ENCODE data around the gene PMF1. TPM values are rescaled to one million over a fixed set of nuclear protein-coding genes. Genes with fewer than 3 reads are reported as not detected.

The PMF1 gene
- polyA plus RNA-seq, 10 donors, result 33.6 to 46.0 (median 41.2) TPM

DNA sequence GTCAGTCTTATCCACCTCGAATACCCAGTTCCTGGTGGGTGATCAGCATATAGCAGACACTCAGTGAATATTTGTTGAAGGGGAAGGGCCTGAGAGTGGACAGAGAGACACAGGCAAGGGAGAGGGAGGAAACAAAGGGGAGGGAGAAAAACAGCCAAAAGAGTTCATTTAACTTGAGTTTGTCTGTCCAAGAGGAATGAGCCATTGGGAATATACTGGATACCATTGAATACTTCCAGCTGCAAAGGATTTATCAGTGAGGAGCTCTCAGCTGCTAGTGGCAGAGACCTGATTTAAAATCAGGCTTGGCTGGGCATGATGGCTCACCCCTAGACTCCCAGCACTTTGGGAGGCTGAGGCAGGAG is 17.6 kb downstream of the PMF1 start:
- peak; percentile 51 to 81 (median 55) for DNase-seq

- DNase-seq, result no peak
Measured at GRCh38 chr1:156232201-156232894, 19.5 kb downstream of the PMF1 start.

DNA sequence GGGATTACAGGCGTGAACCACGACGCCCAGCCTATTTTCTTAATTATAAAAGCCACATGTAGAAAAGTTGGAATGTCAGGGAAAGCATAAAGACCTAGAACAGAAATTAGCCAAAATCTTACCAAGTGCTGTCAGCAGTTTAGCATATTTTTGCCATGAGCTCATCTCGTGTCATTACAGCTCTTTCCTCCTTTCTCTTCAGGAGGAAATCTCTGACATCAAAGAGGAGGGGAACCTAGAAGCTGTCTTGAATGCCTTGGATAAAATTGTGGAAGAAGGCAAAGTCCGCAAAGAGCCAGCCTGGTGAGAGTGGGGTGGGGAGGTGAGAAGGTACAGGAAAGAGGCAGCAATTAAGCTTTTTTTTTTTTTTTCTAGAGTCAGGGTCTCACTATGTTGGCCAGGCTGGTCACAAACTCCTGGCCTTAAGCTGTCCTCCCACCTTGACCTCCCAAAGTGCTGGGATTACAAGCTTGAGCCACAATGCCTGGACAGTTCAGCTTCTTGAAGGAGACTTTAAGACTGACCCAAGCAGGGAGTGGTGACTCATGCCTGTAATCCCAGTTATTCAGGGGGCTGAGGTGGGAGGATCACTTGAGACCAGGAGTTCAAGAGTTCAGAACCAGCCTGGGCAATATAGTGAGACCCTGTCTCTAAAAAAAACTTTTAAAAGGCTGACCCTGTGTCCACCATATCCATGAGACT is 20.8 kb downstream of the PMF1 start:
- peak in 1 of 3 donors; percentile 72 for DNase-seq

DNA sequence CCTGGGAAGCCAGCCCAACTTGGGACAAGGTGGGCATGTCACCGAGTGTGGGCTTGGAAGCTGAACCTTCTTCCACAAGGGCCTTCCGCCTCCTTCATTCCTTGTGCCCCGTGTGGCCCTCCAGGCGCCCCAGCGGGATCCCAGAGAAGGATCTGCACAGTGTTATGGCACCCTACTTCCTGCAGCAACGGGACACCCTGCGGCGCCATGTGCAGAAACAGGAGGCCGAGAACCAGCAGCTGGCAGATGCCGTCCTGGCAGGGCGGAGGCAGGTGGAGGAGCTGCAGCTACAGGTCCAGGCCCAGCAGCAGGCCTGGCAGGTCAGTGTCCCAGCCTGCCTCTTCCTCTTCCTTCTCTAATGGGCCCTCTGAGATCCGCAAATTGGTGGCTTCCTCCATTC is 23.4 kb downstream of the PMF1 start:
- no peak for DNase-seq

DNA sequence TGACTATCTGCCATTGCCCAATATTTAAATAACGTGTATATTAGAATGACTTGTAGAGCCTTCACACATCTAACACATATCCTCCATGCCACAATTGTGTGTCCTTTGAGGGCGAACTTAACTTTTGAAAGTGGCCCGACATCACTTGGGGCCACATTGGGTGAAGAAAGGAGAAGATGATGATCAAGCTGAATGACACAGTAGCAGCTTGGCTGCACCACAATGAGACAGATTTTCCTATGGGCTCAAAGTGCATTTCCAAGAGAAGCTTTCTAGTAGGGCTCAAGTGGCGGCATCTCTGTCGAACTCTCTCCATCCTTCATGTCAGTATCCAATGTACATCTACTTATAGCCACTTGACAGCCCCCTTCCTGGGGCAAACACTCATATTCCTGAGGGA is 25.4 kb downstream of the PMF1 start:
- DNase-seq, result no peak

DNA sequence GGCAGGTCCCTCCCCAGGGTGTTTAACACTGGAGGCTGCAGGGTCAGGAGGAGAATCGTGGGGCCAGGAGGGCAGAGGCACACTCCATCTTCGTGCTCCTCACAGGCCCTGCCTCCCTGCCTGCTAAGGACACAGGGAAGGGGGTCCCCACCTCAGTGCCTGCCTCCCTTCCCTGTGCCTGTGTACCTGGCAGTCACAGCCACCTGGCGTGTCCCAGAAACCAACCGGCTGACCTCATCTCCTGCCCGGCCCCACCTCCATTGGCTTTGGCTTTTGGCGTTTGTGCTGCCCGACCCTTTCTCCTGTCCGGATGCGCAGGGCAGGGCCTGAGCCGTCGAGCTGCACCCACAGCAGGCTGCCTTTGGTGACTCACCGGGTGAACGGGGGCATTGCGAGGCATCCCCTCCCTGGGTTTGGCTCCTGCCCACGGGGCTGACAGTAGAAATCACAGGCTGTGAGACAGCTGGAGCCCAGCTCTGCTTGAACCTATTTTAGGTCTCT is 28.6 kb downstream of the PMF1 start:
- no peak for DNase-seq

DNA sequence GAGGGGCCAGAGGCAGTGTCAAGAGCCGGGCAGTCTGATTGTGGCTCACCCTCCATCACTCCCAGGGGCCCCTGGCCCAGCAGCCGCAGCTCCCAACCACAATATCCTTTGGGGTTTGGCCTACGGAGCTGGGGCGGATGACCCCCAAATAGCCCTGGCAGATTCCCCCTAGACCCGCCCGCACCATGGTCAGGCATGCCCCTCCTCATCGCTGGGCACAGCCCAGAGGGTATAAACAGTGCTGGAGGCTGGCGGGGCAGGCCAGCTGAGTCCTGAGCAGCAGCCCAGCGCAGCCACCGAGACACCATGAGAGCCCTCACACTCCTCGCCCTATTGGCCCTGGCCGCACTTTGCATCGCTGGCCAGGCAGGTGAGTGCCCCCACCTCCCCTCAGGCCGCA is 29.1 kb downstream of the PMF1 start, which contains the start of gene BGLAP:
TSS of gene BGLAP (plus strand) at position 259 of the 400 bp plus-strand sequence. CDS start at position 307, 48 bp downstream.
- DNase-seq, result no peak

- DNase-seq, result no peak
Measured at GRCh38 chr1:156242738-156243137, 29.9 kb downstream of the PMF1 start.

DNA sequence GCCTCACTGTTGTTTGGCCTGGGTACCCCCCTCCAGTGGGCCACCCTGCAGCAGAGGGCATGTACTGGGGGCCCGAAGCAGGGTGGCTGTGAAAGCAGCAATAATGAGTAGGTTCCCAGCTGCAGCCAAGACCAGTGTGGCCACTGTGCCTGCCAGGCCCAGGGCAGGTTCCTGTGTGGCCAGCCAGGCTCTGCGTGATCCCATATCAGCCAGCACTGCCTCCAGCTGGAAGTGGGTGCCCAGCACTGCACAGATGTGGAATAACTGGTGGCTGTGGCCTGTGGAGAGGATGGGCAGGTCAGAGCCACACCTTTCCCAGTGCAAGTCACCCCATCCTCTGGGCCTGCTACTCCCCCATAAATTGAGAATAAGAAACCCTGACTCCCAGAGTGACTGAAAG is 31.3 kb downstream of the PMF1 start:
- DNase-seq, result peak in 1 of 3 donors; percentile 7

- DNase-seq, result no peak
Measured at GRCh38 chr1:156244712-156245111, 31.9 kb downstream of the PMF1 start.

- peak in 1 of 3 donors; percentile 69 for DNase-seq
Measured at GRCh38 chr1:156245451-156246232, 32.8 kb downstream of the PMF1 start.

- peak in 1 of 3 donors; percentile 28 for DNase-seq
Measured at GRCh38 chr1:156246241-156246780, 33.5 kb downstream of the PMF1 start.

DNA sequence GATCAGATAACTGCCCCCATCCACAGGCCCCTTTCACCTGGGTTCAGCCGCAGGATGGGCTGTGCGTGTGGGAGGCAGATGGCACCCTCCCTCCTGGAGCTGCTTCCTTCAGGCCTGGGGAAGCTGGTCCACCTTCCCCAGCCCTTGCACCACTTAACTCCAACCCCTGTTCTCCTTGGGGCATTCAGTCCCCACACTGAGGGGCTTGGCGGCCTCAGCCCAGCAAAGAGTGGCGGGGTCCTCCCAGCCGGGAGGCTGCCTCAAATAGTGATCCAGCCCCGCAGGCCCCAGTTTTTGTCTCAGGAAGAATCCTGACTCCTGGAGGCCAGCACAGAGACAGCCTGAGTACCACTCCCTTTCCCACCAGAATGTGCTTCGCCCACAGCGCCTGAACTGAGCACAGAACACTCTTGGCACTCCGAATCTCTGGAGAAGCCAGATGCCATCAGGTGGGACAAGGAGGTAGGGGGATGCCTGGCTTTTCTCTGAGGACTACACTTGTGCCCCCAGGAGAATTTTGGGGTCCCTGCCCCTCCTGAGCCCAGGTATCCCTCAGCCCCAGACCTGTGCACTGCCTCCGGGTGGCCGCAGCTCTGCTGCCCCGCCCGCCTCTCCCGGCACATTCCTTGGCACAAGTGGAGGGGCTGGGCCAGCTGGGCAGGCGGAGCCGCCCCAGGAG is 34.1 kb downstream of the PMF1 start:
- peak in 1 of 3 donors; percentile 49 for DNase-seq

DNA sequence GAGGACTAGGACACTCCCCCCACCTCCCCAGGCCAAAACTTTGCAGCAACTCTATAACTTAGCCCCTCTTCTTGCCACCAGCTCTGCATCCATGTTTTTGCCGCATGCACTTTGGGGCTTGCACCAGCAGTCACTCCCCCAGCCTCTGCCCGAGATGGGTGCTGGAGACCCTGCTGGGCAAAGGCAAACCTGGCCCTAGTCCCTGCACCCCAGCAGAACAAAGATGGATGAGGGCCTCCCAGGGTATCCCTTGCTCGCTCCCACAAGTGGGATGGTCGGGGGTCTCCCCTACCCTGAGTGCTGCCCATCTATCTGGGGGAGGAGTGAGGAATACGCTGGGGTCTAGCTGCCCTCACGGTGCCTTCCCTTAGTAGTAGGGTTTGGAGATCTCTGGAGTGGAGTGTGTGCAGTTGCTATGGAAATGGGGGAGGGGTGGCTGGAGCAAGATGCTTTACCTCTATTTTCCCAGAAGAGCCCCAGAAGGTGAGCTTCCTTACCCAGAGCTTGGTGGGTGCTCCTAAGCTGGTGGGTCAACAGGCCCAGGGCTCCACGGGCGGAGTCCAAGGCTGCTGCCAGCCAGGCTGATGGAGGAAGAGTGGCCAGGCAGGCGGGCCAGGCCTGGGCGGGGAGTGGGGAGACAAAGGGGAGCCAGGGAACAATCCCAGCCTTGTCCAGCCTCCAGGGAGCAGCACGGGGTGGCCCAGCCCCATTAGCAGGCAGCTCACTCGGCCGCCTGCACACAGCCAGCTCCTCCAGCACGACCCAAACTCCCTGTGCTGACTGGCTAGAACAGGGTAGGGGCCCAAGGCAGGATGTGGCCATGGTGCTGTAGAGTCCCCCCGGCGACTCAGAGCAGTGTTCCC is 34.9 kb downstream of the PMF1 start, which contains the start of gene PAQR6:
TSS of gene PAQR6 (minus strand) at position 597 of the 863 bp plus-strand sequence. CDS start 1,325 bp downstream, outside the sequence.
- peak in 1 of 3 donors; percentile 33 for DNase-seq

DNA sequence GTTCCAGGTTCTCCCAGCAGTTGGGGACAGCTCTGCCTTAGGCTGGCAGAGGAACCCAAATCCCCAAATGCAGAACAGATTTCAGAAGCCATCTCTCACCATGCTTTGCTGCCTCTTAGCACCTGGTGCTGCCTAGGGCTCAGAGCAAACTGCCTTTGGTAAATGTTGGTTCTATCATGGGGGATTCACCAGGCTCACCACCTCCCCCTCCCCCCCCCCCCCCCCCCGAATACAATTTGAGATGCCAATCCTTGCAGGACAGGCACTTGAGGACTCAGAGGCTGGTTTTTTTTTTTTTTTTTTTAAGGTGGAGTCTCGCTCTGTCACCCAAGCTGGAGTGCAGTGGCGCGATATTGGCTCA is 35.5 kb downstream of the PMF1 start:
- no peak for DNase-seq

DNA sequence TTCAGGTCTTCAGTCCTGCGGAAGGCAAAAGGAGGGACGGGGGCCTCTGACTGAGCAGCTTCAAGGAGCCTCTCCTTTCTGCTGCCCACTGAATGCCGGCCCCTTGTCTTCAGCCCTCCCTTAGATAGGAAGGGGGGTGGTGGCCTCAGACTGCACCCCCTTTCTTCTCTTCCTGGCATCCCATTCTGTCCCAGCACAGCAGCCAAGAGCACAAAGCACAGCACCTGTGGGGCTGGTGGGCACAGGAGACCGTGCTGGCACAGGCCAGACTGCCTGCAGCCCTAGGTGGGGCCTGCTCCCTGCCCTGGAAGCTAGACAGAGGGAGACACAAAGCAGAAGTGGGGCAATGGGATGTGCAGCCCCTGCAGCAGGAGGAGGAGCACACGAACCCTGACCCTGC is 36.8 kb downstream of the PMF1 start:
- DNase-seq, result no peak

DNA sequence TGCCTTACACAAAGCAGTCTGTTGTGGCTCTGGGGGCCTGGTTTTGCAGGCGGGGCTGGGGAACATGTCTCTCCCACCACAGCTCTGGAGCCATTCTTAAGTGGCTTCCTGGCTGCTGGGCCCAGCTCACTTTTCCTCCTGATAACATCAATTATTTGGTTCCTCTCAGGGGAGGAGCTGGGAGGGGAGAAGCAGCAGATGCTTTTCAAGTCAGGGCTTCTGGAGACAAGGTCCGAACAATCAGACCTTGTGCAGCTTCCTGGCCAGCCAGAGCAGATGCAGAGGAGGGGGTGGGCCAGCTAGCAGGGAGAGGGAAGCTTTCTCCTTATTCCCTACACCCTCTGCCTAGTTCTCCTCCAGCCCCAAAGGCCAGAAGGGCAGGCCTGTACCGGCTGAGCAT is 38.7 kb downstream of the PMF1 start:
- DNase-seq, result peak in 1 of 3 donors; percentile 23

DNA sequence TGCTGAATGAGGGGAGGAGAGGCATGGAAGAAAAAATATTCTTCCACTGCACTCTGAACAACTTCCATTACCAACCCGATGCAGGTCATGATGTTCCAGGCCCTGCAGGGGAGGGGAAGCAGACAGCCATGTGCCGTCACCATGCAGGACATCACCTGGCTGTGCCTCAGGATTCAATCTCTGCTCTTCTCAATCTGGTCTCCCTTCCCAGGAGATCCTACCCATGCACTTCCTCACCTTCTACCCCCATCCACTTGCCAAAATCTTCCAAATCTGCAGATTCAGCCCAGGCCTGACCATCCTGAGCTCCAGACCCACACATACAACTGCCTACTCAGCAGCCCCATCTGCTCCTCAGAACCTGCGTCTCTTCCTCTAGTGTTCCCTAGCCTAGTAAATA is 40.8 kb downstream of the PMF1 start:
- DNase-seq, result no peak

DNA sequence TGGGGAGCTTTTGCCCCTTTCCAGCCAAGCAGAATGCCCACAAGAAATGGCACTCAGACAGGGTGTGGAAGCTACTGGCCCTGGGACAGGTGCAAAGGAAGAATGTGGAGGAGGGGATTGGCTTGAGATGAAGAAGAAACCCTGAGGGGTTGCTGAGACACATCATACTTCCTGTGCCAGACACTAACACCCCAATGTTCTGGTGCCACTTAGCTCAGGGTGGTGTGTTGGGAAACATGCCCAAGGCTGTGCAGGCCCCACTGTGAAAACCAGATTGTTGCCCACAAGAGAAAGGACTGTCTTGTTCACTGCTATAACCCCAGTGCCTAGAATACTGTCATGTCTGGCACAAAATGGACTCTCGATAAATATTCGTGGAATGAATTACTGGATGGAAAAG is 44.9 kb downstream of the PMF1 start:
- no peak for DNase-seq

- no peak for DNase-seq
Measured at GRCh38 chr1:156258859-156259258, 46.1 kb downstream of the PMF1 start.

Measured in muscle of back (tissue), 11 donors.